ENCODE results near the gene BIRC7. TPM values are rescaled to one million over a fixed set of nuclear protein-coding genes. Genes with fewer than 3 reads are reported as not detected.
"Not testable (repeated sequence)": the region's sequence is repeated elsewhere in the genome, so short reads cannot be mapped to it uniquely, and the experiment has no call there.

Gene BIRC7
- total RNA-seq, 1 donor from 2014 or later = 0.35 TPM

DNA sequence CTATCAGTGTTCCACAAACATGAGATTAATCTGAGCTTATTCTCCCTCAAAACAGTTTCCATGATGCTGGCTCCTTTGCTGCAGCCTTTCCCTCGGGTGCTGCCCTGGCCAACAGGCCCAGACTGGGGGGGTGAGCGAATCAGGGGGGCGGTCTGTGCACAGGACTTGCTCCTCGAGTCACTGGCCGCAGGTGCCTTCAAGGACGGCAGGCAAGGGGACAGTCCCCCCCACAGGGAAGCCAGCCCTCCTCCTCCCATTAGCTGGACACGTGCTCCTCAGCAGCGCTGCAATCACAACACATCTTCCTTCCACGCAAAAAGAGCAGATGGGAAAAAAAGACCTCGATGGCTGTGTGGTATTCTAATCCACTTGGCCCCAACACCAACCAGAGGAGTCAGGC is 29.8 kb upstream of the BIRC7 start:
- no peak for DNase-seq (ENCODE audit: low spot score)

DNA sequence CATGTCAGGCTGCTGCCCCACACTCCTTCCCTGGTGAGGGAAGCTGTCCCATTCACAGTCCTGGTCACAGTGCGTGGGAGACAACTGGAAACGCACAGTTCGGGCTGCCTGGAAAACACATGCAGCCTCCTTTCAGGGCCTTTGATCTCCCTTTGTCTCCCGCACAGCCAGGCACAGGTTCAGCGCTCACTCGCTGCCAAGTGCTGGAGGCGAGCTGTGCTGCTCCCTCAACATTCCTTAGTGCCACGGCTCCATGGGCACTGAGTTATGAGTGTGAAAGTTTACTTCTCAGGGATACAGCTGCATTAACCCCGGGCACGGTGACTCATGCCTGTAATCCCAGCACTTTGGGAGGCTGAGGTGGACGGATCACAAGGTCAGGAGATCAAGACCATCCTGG is 28.8 kb upstream of the BIRC7 start:
- DNase-seq (ENCODE audit: low spot score) = no peak

GRCh38 chr20:63208346-63208909 is 27.3 kb upstream of the BIRC7 start:
- no peak for DNase-seq (ENCODE audit: low spot score)

DNA sequence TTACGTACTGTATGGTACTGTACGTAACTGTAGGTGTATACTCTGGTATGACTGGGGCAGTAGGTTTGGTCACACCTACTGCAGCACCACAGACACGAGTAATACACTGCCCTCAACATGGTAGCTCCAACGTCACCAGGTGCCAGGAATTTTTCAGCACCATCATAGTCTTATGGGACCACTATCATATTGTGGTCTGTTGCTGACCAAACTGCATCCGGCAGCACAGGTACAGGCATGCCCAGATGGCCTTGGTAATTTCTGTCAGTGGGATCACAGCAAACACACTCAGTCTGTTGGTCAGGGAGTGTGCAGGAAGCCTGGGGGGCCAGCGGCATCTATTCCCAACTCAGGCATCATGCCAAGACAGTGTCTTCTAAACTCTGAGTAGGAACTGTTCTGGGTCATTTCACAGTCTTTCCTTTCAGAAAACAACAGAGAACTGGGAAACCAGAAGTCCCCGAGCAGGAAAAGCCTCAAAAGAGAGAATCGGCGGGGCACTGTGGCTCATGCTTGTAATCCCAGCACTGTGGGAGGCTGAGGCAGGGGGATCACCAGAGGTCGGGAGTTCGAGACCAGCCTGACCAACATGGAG is 25.6 kb upstream of the BIRC7 start:
- DNase-seq (ENCODE audit: low spot score) = no peak

DNA sequence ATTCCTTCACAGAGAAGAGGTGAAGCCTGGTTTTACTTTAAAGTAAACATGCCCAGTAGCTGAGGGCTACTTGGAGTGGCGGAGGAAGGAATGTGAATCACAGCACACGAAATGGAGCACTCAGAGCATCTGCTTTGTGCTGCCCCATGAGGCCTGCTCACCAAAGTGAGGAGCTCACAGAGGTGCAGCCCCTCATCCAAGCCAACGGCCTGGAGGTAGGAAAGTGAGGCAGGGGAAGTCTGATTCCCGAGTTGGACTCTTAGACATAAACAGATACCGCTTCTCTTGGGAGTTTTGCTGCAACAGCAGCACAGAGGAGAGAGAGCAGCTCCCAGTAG is 23.3 kb upstream of the BIRC7 start:
- no peak for DNase-seq (ENCODE audit: low spot score)

DNA sequence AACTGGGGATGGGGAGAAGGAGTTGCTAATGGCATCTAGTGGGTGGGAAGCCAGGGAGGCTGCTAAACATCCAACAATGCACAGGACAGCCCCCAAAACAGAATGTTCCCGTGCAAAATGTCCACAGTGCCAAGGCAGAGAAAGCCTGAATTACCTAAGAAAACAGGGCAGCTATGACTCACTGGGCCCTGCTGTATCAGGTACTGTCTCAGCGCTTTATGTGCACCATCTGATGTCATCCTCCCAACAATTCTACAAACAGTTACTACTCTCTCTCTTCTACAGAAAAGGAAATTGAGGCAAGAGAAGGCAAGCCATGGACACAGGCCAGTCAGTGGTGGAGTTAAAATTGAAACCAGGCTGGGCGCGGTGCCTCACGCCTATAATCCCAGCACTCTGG is 22.9 kb upstream of the BIRC7 start:
- DNase-seq (ENCODE audit: low spot score) = no peak

DNA sequence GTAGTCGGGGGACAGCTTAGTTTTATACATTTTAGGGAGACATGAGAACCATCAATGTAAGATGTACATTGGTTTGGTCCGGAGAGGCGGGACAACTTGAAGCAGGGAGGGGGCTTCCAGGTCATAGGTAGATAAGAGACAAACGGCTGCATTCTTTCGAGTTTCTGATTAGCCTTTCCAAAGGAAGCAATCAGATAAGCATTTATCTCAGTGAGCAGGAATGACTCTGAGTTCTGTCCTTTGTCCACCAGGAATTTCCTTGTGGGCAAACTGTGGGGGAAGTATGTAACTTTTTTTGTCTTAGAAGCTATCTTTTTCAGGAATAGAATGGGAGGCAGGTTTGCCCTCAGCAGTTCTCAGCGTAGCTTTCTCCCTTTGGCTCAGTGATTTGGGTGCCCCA is 21.2 kb upstream of the BIRC7 start:
- no peak for DNase-seq (ENCODE audit: low spot score)

DNA sequence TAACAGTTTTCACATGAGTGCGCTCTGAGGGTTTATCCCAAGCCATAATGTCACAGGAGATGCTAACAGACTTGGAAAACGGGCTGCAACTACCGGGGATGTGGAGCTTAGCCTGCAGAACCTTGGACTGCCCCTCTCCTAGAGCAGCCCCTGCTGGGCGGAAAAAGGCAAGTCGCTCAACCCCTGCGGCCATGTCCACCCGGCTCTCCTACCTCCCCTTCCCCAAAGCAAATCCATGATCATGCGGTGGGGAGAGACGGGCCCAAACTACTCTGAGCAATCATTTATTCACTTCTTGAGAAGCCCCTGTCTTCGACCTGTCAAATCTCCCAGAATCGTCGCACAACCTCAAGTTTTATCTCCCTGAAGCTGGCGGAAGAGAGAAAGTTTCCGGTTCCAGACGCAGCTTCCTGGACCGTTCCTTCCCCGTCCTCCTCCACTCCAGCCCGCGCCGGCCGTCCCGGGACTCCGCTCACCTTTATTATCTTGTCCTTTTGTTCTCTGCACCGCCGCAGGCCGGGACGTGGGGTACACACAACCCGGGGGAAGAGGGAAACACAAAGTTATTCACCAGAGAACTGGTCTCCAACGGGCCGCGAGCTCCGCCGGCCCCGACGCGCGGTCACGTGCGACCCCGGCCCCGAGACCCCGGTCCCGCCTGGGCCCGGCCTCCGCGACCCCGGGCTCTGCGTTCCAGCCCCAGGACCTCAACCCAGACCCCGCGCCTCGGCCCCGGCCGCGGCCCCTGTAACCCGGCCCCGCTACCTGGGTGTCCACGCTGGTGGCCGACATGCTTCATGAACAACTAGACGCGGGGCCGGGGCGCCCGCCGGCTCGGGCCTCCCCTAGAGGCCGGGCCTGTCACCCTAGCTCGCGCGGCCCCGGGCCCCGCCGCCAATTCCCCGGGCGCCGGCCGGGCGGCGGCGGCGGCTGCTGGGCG is 20.3 kb upstream of the BIRC7 start:
- no peak for DNase-seq (ENCODE audit: low spot score)

DNA sequence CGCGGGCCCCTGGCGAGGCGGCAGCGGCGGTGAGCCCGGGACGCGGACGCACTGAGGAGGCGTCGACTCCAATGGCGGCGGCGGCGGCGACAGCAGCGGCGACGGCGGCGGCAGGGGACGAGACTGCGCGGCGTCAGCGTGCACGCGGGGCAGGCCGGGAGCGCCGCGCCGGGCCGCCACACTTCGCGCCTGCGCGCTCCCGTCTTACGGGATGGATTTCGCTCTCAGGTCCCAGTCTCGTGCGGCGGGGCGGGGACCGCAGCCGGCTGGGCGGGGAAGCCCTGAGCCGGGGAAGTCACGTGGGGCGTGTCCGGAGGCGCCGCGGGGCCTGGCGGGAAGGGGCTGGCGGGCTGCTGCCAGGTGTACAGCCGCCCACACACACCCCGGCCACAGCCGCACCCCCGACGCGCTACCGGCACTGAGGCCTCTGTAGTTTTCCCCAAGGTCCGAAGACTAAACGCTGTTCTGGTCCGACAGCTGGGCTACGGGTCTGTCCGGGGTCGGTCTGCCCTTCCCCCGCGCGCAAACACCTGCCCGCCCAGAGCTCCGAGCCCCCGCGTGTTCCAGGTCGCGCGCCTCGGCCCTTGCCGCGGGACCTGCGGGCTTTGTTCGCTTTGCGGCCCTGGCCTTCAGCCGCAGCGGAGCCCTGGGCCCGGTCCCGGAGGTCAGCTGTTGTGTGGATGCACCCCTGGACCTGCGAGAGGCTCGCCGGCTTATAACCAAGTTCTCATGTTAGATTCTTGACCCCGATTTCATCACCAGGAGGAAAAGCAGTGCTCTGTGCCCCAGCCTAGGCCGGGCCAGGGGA is 19.5 kb upstream of the BIRC7 start, which contains the start of gene YTHDF1:
Gene YTHDF1, minus strand, starts transcription at position 91 of the 808 bp plus-strand sequence. CDS start 239 bp downstream, outside the sequence.
- DNase-seq (ENCODE audit: low spot score) = peak; percentile 98

- DNase-seq (ENCODE audit: low spot score) = no peak
Measured at GRCh38 chr20:63216849-63217471, 18.7 kb upstream of the BIRC7 start.

DNA sequence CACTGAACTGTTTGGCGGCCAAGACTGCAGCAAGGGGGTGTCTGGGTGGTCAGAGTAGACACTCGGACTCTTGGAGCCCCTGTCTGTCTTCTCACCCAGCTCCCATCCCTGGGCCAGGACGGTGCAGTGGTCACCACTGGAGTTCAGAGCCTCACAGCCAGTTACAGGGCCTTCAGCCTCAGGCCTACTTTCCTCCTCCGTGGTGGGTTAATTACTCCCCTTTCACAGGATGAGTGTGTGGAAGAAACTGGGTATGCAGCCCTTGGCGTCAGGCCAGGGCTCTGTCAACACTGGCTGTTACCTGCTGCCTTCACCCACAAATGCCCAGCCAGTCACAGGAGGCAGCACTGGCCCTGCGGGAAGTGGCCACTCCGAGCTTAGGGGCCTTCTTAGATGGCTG is 18.0 kb upstream of the BIRC7 start:
- no peak for DNase-seq (ENCODE audit: low spot score)

DNA sequence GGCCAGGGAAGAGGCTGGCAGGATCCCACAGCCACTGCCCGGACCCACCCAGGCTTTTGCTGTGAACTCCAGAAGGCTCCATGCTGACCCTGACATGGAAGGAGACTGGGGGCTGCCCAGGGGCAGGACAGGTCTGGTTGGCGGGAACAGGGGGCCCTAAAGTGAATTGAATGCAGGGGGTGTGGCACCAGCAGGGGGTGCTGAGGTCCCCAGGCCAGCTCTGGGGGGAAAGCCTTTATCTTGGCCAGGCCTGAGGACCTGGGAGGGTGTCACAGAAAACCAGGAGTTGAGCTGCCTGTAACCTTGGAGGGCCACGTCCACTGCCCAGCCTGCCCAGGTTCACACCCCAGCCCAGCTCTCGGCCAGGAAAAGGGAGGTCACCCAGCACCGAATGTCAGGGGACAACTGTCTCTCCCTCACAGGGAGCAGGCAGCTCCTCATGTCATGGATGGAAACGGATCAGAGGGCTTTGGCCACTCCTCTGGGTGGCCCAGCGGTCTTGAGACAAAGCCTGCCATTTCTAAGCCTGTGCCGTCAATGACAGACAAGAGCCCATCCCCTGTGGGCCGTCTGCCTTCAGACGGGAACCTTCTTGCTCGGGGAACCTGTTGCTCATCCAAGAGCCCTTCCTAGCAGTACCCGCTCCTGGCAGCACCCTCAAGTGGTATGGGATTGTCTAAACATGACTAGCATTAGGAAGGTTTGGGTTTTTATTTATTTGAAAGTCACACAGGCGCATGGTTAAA is 16.8 kb upstream of the BIRC7 start:
- DNase-seq (ENCODE audit: low spot score) = no peak

- no peak for DNase-seq (ENCODE audit: low spot score)
Measured at GRCh38 chr20:63219447-63219821, 16.3 kb upstream of the BIRC7 start.

DNA sequence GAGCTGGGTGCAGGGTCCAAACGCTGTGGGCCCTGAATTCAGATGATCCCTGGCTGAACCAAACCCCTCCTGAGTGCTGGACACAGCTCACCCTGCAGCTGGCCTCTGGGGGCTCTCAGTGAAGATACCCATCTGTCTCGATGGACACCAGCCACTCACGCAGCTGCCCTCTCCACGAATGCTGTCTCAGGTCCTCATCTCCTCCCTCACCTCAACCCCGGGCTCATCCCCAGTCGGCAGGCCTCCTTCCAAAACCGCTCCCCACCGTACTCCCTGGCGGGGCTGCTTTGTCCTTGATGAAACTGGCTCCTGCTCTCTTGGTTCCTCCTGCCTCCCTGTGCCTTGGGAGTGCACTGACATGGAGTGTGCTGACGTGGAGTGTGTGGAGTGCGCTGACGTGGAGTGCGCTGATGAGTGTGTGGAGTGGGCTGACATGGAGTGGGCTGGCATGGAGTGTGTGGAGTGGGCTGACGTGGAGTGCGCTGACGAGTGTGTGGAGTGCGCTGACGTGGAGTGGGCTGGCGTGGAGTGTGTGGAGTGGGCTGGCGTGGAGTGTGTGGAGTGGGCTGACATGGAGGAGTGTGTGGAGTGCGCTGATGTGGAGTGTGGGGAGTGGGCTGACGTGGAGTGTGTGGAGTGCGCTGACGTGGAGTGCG is 15.7 kb upstream of the BIRC7 start:
- DNase-seq (ENCODE audit: low spot score) = no peak

DNA sequence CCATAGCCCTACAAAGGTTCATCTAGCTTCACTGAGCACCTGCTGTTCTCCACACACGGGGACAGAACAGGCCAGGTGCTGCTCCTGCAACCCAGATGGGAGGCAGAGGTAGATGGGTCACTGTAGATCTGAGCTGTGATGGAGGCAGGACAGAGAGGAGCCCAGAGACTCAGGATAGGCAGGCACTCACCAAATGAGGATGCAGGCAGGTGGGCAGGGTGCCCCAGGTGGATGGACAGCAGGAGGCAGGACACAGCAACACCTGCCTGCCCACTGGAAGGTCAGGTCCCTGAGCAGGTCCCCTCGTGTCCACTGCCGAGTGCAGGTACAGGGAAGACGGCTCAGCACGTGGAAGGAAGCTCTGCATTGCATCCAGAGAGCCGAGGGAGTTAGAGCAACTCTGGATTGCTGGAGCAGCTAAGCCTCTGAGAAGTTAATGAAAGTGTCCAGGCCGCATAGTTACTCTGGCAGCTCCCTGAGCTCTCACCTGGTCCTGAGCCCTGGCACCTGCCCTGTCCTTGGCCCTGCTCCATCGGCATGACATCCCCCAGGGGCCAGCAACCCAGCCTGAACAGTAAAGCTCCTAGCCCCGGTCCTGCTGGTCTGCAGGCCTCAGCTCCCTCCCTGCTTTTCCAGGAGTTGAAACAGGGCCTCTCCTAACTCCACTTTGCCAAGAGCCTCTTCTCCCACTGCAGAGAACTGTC is 14.9 kb upstream of the BIRC7 start:
- DNase-seq (ENCODE audit: low spot score) = no peak

DNA sequence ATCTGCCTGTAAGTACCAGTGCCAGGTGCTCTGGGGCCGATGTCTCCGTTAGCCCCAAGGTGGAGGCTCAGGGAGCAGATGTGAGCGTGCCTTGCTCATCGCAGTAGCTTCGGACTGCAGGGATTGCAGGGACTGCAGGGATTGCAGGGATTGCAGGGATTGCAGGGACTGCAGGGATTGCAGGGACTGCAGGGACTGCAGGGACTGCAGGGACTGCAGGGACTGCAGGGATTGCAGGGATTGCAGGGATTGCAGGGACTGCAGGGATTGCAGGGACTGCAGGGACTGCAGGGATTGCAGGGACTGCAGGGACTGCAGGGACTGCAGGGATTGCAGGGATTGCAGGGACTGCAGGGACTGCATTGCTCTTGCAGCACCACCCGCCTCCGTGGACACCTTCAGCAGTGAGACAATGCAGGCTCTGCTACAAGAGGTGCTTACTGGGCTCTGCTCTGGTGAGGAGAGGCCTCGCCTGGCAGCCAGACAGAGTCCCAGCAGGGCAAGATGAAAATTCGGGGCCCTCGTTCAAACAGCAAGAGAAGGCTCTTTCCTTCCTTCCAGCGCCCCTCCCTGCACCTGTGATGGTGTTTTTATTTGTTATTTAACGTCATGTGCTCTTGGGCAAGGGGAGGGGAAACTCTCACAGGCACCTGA is 14.2 kb upstream of the BIRC7 start:
- DNase-seq (ENCODE audit: low spot score) = not testable (repeated sequence)

DNA sequence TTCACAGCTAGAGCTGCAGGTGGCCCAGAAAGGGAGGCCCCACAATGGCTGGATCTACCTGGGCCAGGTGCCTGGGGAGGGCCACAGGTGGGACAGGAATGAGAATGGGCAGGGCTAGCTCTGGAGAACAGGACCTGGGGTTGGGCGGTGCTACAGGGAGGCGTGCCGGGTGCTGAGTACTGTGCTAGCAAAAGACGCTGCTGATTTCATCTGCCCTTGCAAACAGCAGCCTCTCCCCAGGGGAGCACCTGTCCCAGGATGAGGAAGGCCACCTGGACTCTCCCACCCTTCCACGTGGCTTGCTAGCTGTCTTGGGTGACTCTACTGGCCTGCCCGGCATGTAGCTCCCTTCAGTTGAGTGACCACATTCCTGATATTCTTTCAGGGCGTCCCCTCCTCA is 13.2 kb upstream of the BIRC7 start:
- no peak for DNase-seq (ENCODE audit: low spot score)

DNA sequence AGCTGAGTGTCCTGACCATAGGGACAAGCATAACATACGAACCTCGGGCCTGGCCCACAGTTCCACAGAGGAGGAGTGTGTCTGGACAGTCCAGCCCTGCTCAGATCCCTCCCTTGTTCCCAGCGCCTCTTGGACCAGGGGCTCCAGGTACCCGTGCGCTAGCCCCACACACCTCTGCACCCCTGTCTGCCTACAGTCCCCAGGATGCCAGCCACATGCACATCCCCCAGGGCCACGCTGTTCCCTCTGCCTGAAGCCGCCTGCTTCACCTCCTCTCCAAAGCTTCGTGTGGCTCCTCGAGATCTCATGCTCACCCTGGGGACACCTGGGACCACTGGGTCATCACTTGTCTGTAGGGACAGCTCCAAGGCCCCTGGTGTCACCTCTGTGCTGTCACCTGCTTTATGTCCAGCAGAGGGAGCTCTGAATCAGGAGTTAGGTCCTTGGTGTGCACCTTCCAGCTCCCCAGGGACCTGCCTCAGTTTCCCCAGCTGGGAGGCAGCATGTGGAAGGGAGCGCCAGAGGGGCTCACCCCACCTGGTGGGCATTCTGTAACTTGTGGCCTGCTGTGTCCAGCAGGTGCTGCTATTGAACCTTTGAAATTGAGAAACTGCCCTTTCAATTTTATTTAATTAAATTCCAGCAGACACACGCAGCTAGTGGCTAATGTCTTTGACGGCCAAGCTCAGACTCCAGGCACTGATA is 12.4 kb upstream of the BIRC7 start:
- DNase-seq (ENCODE audit: low spot score) = no peak

All from mesenteric fat pad (tissue), 1 donor.